Upper lobe of left lung (tissue), 4 donors: ENCODE measurements around the gene TNKS2.

Experiments used
- EP300 ChIP-seq, 4 donors: sonication (generic); formaldehyde crosslinking; IDR thresholded peaks; one replicate each; pipeline ENCODE4 v1.5.1; 2017; ENCODE audit warnings: antibody characterized with exemption in 4 of 4, control low read depth in 2 of 4
- POLR2A ChIP-seq, 4 donors: fragments of 450-650 bp; IDR thresholded peaks; one replicate each; pipeline ENCODE4 v1.5.1; 2016 to 2017; ENCODE audit warnings: antibody characterized with exemption in 4 of 4, mild to moderate bottlenecking in 2 of 4
- POLR2AphosphoS5 ChIP-seq, 2 donors: sonication (generic); formaldehyde crosslinking; IDR thresholded peaks; one replicate each; pipeline ENCODE4 v1.5.1; 2017; ENCODE audit warnings: antibody characterized with exemption in 2 of 2
- TF ChIP-seq, protein P1 (sequence below), 6 experiments: fragments of 450-650 bp in 4 of 6; fragments of 200-600 bp in 2 of 6; sonication (generic) in 2 of 6; IDR thresholded peaks; one replicate each; pipeline ENCODE4 v1.5.1; 2016 to 2019; ENCODE audit warnings: antibody characterized with exemption in 6 of 6

DNA sequence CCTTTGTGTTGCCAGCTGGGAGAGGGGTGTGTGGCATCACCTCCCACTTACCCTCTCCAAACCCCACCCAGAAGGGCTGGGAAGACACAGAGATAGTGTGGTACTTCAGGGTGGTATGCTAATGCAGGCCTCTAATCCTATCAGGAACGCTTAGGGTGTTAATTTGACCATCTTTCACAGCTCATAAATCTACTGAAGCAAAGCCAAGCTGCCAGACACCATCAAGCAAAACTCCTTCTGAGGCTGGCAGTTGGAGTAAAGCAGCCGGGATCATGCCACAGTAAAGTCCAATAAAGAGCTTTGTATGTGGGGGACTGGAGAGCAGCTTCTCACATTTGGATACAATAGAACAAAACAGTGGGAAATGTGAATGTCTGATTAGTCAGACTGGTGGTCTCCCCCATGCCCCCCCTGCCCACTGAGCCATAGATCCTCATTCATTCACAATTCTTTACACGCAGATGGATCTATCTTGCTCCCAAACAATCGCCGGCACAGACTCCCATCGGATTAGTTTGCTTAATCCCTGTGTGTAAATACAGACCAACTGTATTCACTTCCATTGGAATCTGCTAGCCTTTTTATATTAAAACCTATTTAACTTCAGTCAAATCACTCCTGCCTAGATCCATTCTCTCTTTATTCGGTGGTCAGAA lies 81.4 kb downstream of the TNKS2 start:
- no peak for TF ChIP-seq POLR2A (IDR thresholded peaks at IDR 0.05)
- TF ChIP-seq EP300 (IDR thresholded peaks at IDR 0.05): no peak
- no peak for TF ChIP-seq POLR2AphosphoS5 (IDR thresholded peaks at IDR 0.05)
- TF ChIP-seq, protein P1, sequence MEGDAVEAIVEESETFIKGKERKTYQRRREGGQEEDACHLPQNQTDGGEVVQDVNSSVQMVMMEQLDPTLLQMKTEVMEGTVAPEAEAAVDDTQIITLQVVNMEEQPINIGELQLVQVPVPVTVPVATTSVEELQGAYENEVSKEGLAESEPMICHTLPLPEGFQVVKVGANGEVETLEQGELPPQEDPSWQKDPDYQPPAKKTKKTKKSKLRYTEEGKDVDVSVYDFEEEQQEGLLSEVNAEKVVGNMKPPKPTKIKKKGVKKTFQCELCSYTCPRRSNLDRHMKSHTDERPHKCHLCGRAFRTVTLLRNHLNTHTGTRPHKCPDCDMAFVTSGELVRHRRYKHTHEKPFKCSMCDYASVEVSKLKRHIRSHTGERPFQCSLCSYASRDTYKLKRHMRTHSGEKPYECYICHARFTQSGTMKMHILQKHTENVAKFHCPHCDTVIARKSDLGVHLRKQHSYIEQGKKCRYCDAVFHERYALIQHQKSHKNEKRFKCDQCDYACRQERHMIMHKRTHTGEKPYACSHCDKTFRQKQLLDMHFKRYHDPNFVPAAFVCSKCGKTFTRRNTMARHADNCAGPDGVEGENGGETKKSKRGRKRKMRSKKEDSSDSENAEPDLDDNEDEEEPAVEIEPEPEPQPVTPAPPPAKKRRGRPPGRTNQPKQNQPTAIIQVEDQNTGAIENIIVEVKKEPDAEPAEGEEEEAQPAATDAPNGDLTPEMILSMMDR (IDR thresholded peaks at IDR 0.05): no peak
